IMR-90 (cell line): Measurements from ENCODE around the gene MAGI1. TPM values are rescaled to one million over a fixed set of nuclear protein-coding genes. Genes with fewer than 3 reads are reported as not detected.

Source experiments
- ATAC-seq: fragments of 200-7000 bp; cut with Tn5 transposase; 2 replicates; pipeline ENCODE4 v1.9.1; 2020; ENCODE audit warnings: low read depth, mild to moderate bottlenecking, moderate library complexity
- BruUV-seq: library from RNA; stranded (reverse); fragments of 400-500 nt; replicated peaks from 2 replicates; lab custom pipeline; 2021; lab: Mats Ljungman, UMichigan
- CTCF ChIA-PET: fragments of 300-600 bp; formaldehyde crosslinking; extraction: SDS; loops from one replicate; lab custom pipeline; 2021; ENCODE audit warnings: antibody characterized with exemption; lab: Yijun Ruan, JAX
- POLR2A ChIA-PET: fragments of 300-600 bp; sonication (Branson Sonifier 250); formaldehyde crosslinking; loops from one replicate; lab custom pipeline; 2022; ENCODE audit warnings: antibody characterized with exemption; ENCODE audit not compliant: unreplicated experiment; lab: Charles Lee
- DNase-seq: peaks from one replicate; pipeline ENCODE4 v3.0.0; 2013
- H2AFZ ChIP-seq: replicated peaks from 2 replicates; pipeline ENCODE3; 2013; ENCODE audit warnings: low read length, mild to moderate bottlenecking; ENCODE audit not compliant: poor library complexity
- H2AK5ac ChIP-seq: 2 replicates; pipeline ENCODE4 v1.6.1; 2013; ENCODE audit warnings: low read depth, low read length, inconsistent platforms
- H2AK9ac ChIP-seq: replicated peaks from 2 replicates; pipeline ENCODE3; 2013; ENCODE audit warnings: mild to moderate bottlenecking, low read depth, low read length, moderate library complexity; ENCODE audit not compliant: poor library complexity
- H2BK120ac ChIP-seq: 2 replicates; pipeline ENCODE4 v1.6.1; 2013; ENCODE audit warnings: low read depth, low read length, inconsistent platforms
- H2BK15ac ChIP-seq: 3 replicates; pipeline ENCODE4 v1.6.1; 2013; ENCODE audit warnings: low read depth, low read length, inconsistent platforms
- H2BK20ac ChIP-seq: 2 replicates; pipeline ENCODE4 v1.6.1; 2013; ENCODE audit warnings: low read depth, mild to moderate bottlenecking, inconsistent platforms, low read length, moderate library complexity
- H2BK5ac ChIP-seq: 2 replicates; pipeline ENCODE4 v1.6.1; 2013; ENCODE audit warnings: mild to moderate bottlenecking, low read depth, low read length, inconsistent platforms; ENCODE audit not compliant: poor library complexity, severe bottlenecking
- H3K14ac ChIP-seq: replicated peaks from 2 replicates; pipeline ENCODE4 v1.6.1; 2013; ENCODE audit warnings: low read depth, low read length, inconsistent platforms
- H3K18ac ChIP-seq: 2 replicates; pipeline ENCODE4 v1.6.1; 2013; ENCODE audit warnings: low read depth, low read length, control low read depth
- H3K23ac ChIP-seq: 2 replicates; pipeline ENCODE4 v1.6.1; 2013; ENCODE audit warnings: low read depth, low read length, inconsistent platforms
- H3K27ac ChIP-seq: 2 replicates; pipeline ENCODE4 v1.5.1; 2013; ENCODE audit warnings: mild to moderate bottlenecking, control low read depth, low read length; ENCODE audit not compliant: insufficient read depth
- H3K27me3 ChIP-seq: 2 replicates; pipeline ENCODE4 v1.6.1; 2013; ENCODE audit warnings: low read length; ENCODE audit not compliant: control insufficient read depth, insufficient read depth
- H3K36me3 ChIP-seq: 2 replicates; pipeline ENCODE4 v1.6.1; 2013; ENCODE audit warnings: low read length, mixed read lengths; ENCODE audit not compliant: control insufficient read depth, insufficient read depth
- H3K4ac ChIP-seq: 2 replicates; pipeline ENCODE4 v1.6.1; 2013; ENCODE audit warnings: low read depth, low read length, inconsistent platforms
- H3K4me1 ChIP-seq: 2 replicates; pipeline ENCODE4 v1.6.1; 2013; ENCODE audit warnings: low read length, mixed read lengths; ENCODE audit not compliant: control insufficient read depth, insufficient read depth
- H3K4me2 ChIP-seq: 2 replicates; pipeline ENCODE4 v1.6.1; 2013; ENCODE audit warnings: low read depth, mild to moderate bottlenecking, control low read depth, low read length, moderate library complexity
- H3K4me3 ChIP-seq: 2 replicates; pipeline ENCODE4 v1.5.1; 2013; ENCODE audit warnings: low read depth, mild to moderate bottlenecking, control low read depth, low read length, moderate library complexity; ENCODE audit not compliant: insufficient read depth
- H3K56ac ChIP-seq: 2 replicates; pipeline ENCODE4 v1.6.1; 2013; ENCODE audit warnings: low read length, inconsistent platforms; ENCODE audit not compliant: insufficient read depth; ENCODE audit errors: extremely low read depth
- H3K79me1 ChIP-seq, 2 experiments: 2 replicates each; pipeline ENCODE4 v1.6.1; 2013; ENCODE audit warnings: low read length in 2 of 2, inconsistent platforms in 1 of 2, low read depth in 1 of 2
- H3K9ac ChIP-seq: 2 replicates; pipeline ENCODE4 v1.6.1; 2013; ENCODE audit warnings: low read depth, low read length, control low read depth
- H3K9me1 ChIP-seq: 2 replicates; pipeline ENCODE4 v1.6.1; 2013; ENCODE audit warnings: low read length, inconsistent platforms; ENCODE audit not compliant: insufficient read depth
- H3K9me3 ChIP-seq: 2 replicates; pipeline ENCODE4 v1.6.1; 2013; ENCODE audit warnings: low read length; ENCODE audit not compliant: control insufficient read depth, insufficient read depth
- H4K20me1 ChIP-seq: 2 replicates; pipeline ENCODE4 v1.6.1; 2013; ENCODE audit warnings: low read length, inconsistent platforms; ENCODE audit not compliant: insufficient read depth
- H4K5ac ChIP-seq: 2 replicates; pipeline ENCODE4 v1.6.1; 2013; ENCODE audit warnings: mild to moderate bottlenecking, low read depth, low read length, control low read depth
- H4K8ac ChIP-seq, 2 experiments: 2 replicates each; pipeline ENCODE4 v1.6.1; 2013; ENCODE audit warnings: low read depth in 2 of 2, low read length in 2 of 2, control low read depth in 1 of 2, inconsistent platforms in 1 of 2
- H4K91ac ChIP-seq: 2 replicates; pipeline ENCODE4 v1.6.1; 2013; ENCODE audit warnings: low read depth, low read length, inconsistent platforms; ENCODE audit not compliant: insufficient read depth
- BHLHE40 ChIP-seq: fragments of 150-350 bp; IDR thresholded peaks from 2 replicates; pipeline ENCODE4 v1.6.1; 2016; ENCODE audit warnings: mild to moderate bottlenecking, low read depth, low read length
- CEBPB ChIP-seq: IDR thresholded peaks from 2 replicates; pipeline ENCODE4 v1.6.1; 2012; ENCODE audit warnings: low read depth, low read length, improper control_type of control experiment
- CHD1 ChIP-seq: IDR thresholded peaks from 2 replicates; pipeline ENCODE4 v1.6.1; 2012; ENCODE audit warnings: low read depth, low read length, improper control_type of control experiment
- CTCF ChIP-seq: conservative IDR thresholded peaks from 2 replicates; pipeline ENCODE4 v1.5.1; 2012; ENCODE audit warnings: mild to moderate bottlenecking, low read depth, low read length, improper control_type of control experiment
- FOS ChIP-seq: fragments of 150-350 bp; IDR thresholded peaks from 2 replicates; pipeline ENCODE4 v1.6.1; 2016; ENCODE audit warnings: low read depth, low read length
- MAFK ChIP-seq: IDR thresholded peaks from 2 replicates; pipeline ENCODE4 v1.6.1; 2012; ENCODE audit warnings: low read depth, low read length, improper control_type of control experiment
- MAZ ChIP-seq: IDR thresholded peaks from 2 replicates; pipeline ENCODE4 v1.6.1; 2012; ENCODE audit warnings: low read depth, mild to moderate bottlenecking, low read length, improper control_type of control experiment, moderate library complexity, borderline replicate concordance
- MXI1 ChIP-seq: IDR thresholded peaks from 2 replicates; pipeline ENCODE4 v1.6.1; 2012; ENCODE audit warnings: low read depth, mild to moderate bottlenecking, low read length, moderate library complexity, borderline replicate concordance
- NFE2L2 ChIP-seq: fragments of 150-350 bp; IDR thresholded peaks from 2 replicates; pipeline ENCODE4 v1.6.1; 2016; ENCODE audit warnings: low read depth, mild to moderate bottlenecking, low read length
- POLR2A ChIP-seq: IDR thresholded peaks from 2 replicates; pipeline ENCODE4 v1.6.1; 2012; ENCODE audit warnings: mild to moderate bottlenecking, low read depth, low read length
- RAD21 ChIP-seq: IDR thresholded peaks from 2 replicates; pipeline ENCODE4 v1.6.1; 2012; ENCODE audit warnings: low read length, improper control_type of control experiment
- RCOR1 ChIP-seq: IDR thresholded peaks from 2 replicates; pipeline ENCODE4 v1.6.1; 2012; ENCODE audit warnings: mild to moderate bottlenecking, low read length, improper control_type of control experiment; ENCODE audit not compliant: insufficient replicate concordance
- RFX5 ChIP-seq: IDR thresholded peaks from 2 replicates; pipeline ENCODE4 v1.8.0; 2012; ENCODE audit warnings: low read depth, mild to moderate bottlenecking, low read length, moderate library complexity
- SMC3 ChIP-seq: fragments of 150-350 bp; IDR thresholded peaks from 2 replicates; pipeline ENCODE4 v1.6.1; 2016; ENCODE audit warnings: low read depth, mild to moderate bottlenecking, antibody characterized with exemption, low read length, moderate library complexity
- USF2 ChIP-seq: fragments of 150-350 bp; IDR thresholded peaks from 2 replicates; pipeline ENCODE4 v1.6.1; 2017; ENCODE audit warnings: mild to moderate bottlenecking, antibody characterized with exemption, low read length, low read depth
- WGBS, 2 experiments: methylation state at CpG; one replicate each; pipeline versions ENCODE4 v1.1.5 to v1.1.7; 2013; ENCODE audit warnings: missing lambda C conversion rate in 2 of 2; ENCODE audit not compliant: insufficient read length in 1 of 2; ENCODE audit errors: extremely low coverage in 2 of 2; 5-methylcytosine and 5-hydroxymethylcytosine counted together
- dilution Hi-C: fragments of 300-500 bp; cut with HindIII; formaldehyde crosslinking; loops from one replicate; pipeline ENCODE4 v1.14.3; 2018; ENCODE audit warnings: low sequenced_read_pairs; ENCODE audit not compliant: unreplicated experiment
- in situ Hi-C: fragments of 300-500 bp; cut with MboI; formaldehyde crosslinking; loops from 3 replicates; pipeline ENCODE4 v1.14.3; 2019; ENCODE audit warnings: low sequenced_read_pairs, inconsistent platforms, mixed read lengths
- intact Hi-C: fragments of 100-400 bp; cut with micrococcal nuclease; formaldehyde crosslinking; loops from 2 replicates; pipeline ENCODE4 v1.10.0; 2022
- polyA plus RNA-seq, 3 experiments: library from polyadenylated mRNA; depleted of rRNA; stranded (reverse); fragments of >200 nt; gene quantifications; 2 replicates each; pipeline ENCODE4 v1.2.3, GENCODE V29; 2012; ENCODE audit warnings: low replicate concordance in 1 of 3
- total RNA-seq: library from RNA; depleted of rRNA; stranded (reverse); fragments of >200 nt; gene quantifications from 2 replicates; pipeline ENCODE4 v1.2.3, GENCODE V29; 2012
- TF ChIP-seq, protein P1 (sequence below): fragments of 150-350 bp; IDR thresholded peaks from 2 replicates; pipeline ENCODE4 v1.6.1; 2016; ENCODE audit warnings: low read depth, mild to moderate bottlenecking, low read length, moderate library complexity, borderline replicate concordance

The MAGI1 gene
- total and polyA plus RNA-seq, 2 of the 4 experiments (the other 2 are of a cell fraction) = 14.5 to 24.2 TPM

GRCh38 chr3:66028457-66028856 lies 10.3 kb downstream of the MAGI1 start:
- no peak overlapping the region for H2BK5ac ChIP-seq
- H3K36me3 ChIP-seq = no peaks in the 10 kb centered on the region
- BruUV-seq = no TSS peak
- no peak overlapping the region for H4K8ac ChIP-seq
- in situ Hi-C loops (no loop called here), dilution Hi-C loops (no loop called here), intact Hi-C loops (no loop called here)
- no peak overlapping the region for H2BK15ac ChIP-seq
- no peak overlapping the region for H3K9ac ChIP-seq
- H3K4ac ChIP-seq = no peak overlapping the region
- no peaks in the 10 kb centered on the region for H3K9me3 ChIP-seq
- H3K4me2 ChIP-seq = no peak overlapping the region
- no peaks in the 10 kb centered on the region for H3K27me3 ChIP-seq
- H2AK5ac ChIP-seq = no peak overlapping the region
- H3K56ac ChIP-seq = no peak overlapping the region
- H3K79me1 ChIP-seq = peaks cover 30 to 76% of the 10 kb centered on the region in 2 experiments
- peaks cover 8% of the 10 kb centered on the region for H3K4me1 ChIP-seq
- H4K5ac ChIP-seq = no peak overlapping the region
- no peak overlapping the region for H3K27ac ChIP-seq
- H3K18ac ChIP-seq = no peak overlapping the region
- no peak for TF ChIP-seq POLR2A
- TF ChIP-seq CTCF = no peak
- no peak for TF ChIP-seq RFX5
- TF ChIP-seq MXI1 = no peak
- no peak for TF ChIP-seq RCOR1
- no peak for TF ChIP-seq CHD1
- TF ChIP-seq NFE2L2 = no peak
- TF ChIP-seq RAD21 = no peak
- no peak for TF ChIP-seq BHLHE40
- TF ChIP-seq, protein P1, sequence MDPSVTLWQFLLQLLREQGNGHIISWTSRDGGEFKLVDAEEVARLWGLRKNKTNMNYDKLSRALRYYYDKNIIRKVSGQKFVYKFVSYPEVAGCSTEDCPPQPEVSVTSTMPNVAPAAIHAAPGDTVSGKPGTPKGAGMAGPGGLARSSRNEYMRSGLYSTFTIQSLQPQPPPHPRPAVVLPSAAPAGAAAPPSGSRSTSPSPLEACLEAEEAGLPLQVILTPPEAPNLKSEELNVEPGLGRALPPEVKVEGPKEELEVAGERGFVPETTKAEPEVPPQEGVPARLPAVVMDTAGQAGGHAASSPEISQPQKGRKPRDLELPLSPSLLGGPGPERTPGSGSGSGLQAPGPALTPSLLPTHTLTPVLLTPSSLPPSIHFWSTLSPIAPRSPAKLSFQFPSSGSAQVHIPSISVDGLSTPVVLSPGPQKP = no peak
- TF ChIP-seq MAZ = no peak
- TF ChIP-seq USF2 = no peak
- TF ChIP-seq MAFK = no peak
- no peak for TF ChIP-seq SMC3
- TF ChIP-seq FOS = no peak
- no peak for TF ChIP-seq CEBPB
- H2AK9ac ChIP-seq = no peak overlapping the region
- ChIA-PET CTCF (no interaction called here), POLR2A (no interaction called here)
- no peak overlapping the region for H3K23ac ChIP-seq
- WGBS, 2 experiments = 89% methylated on average over 4 of the region's 12 CpGs; no CpG with 5 or more reads in 1 of the 2 experiments
- no peak overlapping the region for H3K4me3 ChIP-seq
- H4K20me1 ChIP-seq = peaks cover 49% of the 10 kb centered on the region; the same call in 1 of the 2 replicates
- H4K91ac ChIP-seq = no peak overlapping the region
- no peak overlapping the region for H2AFZ ChIP-seq
- no peak for DNase-seq
- no peak overlapping the region for H3K14ac ChIP-seq
- ATAC-seq = no peak
- H2BK120ac ChIP-seq = no peak overlapping the region
- H2BK20ac ChIP-seq = no peak overlapping the region
- H3K9me1 ChIP-seq = peaks cover 4% of the 10 kb centered on the region
